Measurements from ENCODE around the gene KAZN. TPM values are rescaled to one million over a fixed set of nuclear protein-coding genes. Genes with fewer than 3 reads are reported as not detected.

Gene KAZN
- polyA plus RNA-seq, 1 donor (not counting 4 experiments of a cell fraction or from before 2014, with no cell fraction given) = 5.9 TPM

- H3K4me2 ChIP-seq (ENCODE audit: control insufficient read depth, extremely low read depth, insufficient read depth, low read depth, low read length) = no peak overlapping the region
- FAIRE-seq (no peak), DNase-seq (ENCODE audit: low read depth, low spot score) (no peak)
- no peak overlapping the region for H3K4me3 ChIP-seq (ENCODE audit: control insufficient read depth in 2 of 3, extremely low read depth in 1 of 3, insufficient read depth in 2 of 3, low read depth in 1 of 3, low read length in 3 of 3)
- peaks cover 28% of the 10 kb centered on the region for H3K4me1 ChIP-seq (ENCODE audit: control insufficient read depth, extremely low read depth, insufficient read depth, low read length)
- no peak overlapping the region for H2AFZ ChIP-seq (ENCODE audit: control insufficient read depth, low read length)
- H3K36me3 ChIP-seq (ENCODE audit: control insufficient read depth in 2 of 2, extremely low read depth in 1 of 2, insufficient read depth in 2 of 2, low read length in 2 of 2) = no peaks in the 10 kb centered on the region
- H3K79me2 ChIP-seq (ENCODE audit: control insufficient read depth, insufficient read depth, low read length) = peaks cover 4% of the 10 kb centered on the region
- H3K9me3 ChIP-seq (ENCODE audit: control insufficient read depth, low read depth, low read length) = no peaks in the 10 kb centered on the region
- H3K27ac ChIP-seq (ENCODE audit: control insufficient read depth, insufficient read depth, low read length) = no peak overlapping the region
- dilution Hi-C loops (cut with MboI; ENCODE audit: extremely low pct_ligation_motif_present, low sequenced_read_pairs) = no loop called here
- H4K20me1 ChIP-seq (ENCODE audit: control insufficient read depth, extremely low read depth, insufficient read depth, low read length) = peaks cover 3% of the 10 kb centered on the region
- TF ChIP-seq, protein P1, sequence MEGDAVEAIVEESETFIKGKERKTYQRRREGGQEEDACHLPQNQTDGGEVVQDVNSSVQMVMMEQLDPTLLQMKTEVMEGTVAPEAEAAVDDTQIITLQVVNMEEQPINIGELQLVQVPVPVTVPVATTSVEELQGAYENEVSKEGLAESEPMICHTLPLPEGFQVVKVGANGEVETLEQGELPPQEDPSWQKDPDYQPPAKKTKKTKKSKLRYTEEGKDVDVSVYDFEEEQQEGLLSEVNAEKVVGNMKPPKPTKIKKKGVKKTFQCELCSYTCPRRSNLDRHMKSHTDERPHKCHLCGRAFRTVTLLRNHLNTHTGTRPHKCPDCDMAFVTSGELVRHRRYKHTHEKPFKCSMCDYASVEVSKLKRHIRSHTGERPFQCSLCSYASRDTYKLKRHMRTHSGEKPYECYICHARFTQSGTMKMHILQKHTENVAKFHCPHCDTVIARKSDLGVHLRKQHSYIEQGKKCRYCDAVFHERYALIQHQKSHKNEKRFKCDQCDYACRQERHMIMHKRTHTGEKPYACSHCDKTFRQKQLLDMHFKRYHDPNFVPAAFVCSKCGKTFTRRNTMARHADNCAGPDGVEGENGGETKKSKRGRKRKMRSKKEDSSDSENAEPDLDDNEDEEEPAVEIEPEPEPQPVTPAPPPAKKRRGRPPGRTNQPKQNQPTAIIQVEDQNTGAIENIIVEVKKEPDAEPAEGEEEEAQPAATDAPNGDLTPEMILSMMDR (optimal IDR thresholded peaks at IDR 0.05 in 1 of 3, IDR thresholded peaks at IDR 0.05 in 1 of 3, conservative IDR thresholded peaks at IDR 0.05 in 1 of 3; ENCODE audit: extremely low read depth in 1 of 3, insufficient read depth in 2 of 3, low read length in 3 of 3) = no peak
- no peak for TF ChIP-seq EZH2 (IDR thresholded peaks at IDR 0.05; ENCODE audit: low read length)
- H3K9ac ChIP-seq (ENCODE audit: control insufficient read depth, extremely low read depth, insufficient read depth, low read length) = no peak overlapping the region
- no peaks in the 10 kb centered on the region for H3K27me3 ChIP-seq (ENCODE audit: control insufficient read depth, extremely low read depth, insufficient read depth, low read length)
- peaks cover 5% of the 10 kb centered on the region for H3K9me1 ChIP-seq (ENCODE audit: control insufficient read depth, extremely low read depth, insufficient read depth, low read length)
Observed at GRCh38 chr1:15017120-15017519, 418.6 kb downstream of the KAZN start.

- no peak overlapping the region for H3K9ac ChIP-seq (ENCODE audit: control insufficient read depth, extremely low read depth, insufficient read depth, low read length)
- H3K4me3 ChIP-seq (ENCODE audit: control insufficient read depth in 2 of 3, extremely low read depth in 1 of 3, insufficient read depth in 2 of 3, low read depth in 1 of 3, low read length in 3 of 3) = no peak overlapping the region
- peaks cover 4% of the 10 kb centered on the region for H3K79me2 ChIP-seq (ENCODE audit: control insufficient read depth, insufficient read depth, low read length)
- H4K20me1 ChIP-seq (ENCODE audit: control insufficient read depth, extremely low read depth, insufficient read depth, low read length) = peaks cover 3% of the 10 kb centered on the region
- FAIRE-seq = no peak
- no peak overlapping the region for H2AFZ ChIP-seq (ENCODE audit: control insufficient read depth, low read length)
- no peaks in the 10 kb centered on the region for H3K36me3 ChIP-seq (ENCODE audit: control insufficient read depth in 2 of 2, extremely low read depth in 1 of 2, insufficient read depth in 2 of 2, low read length in 2 of 2)
- dilution Hi-C loops (cut with MboI; ENCODE audit: extremely low pct_ligation_motif_present, low sequenced_read_pairs) = no loop called here
- H3K27ac ChIP-seq (ENCODE audit: control insufficient read depth, insufficient read depth, low read length) = no peak overlapping the region
- H3K9me3 ChIP-seq (ENCODE audit: control insufficient read depth, low read depth, low read length) = no peaks in the 10 kb centered on the region
- no peak overlapping the region for H3K4me2 ChIP-seq (ENCODE audit: control insufficient read depth, extremely low read depth, insufficient read depth, low read depth, low read length)
- H3K4me1 ChIP-seq (ENCODE audit: control insufficient read depth, extremely low read depth, insufficient read depth, low read length) = peaks cover 29% of the 10 kb centered on the region
- TF ChIP-seq, protein P1 (optimal IDR thresholded peaks at IDR 0.05 in 1 of 3, IDR thresholded peaks at IDR 0.05 in 1 of 3, conservative IDR thresholded peaks at IDR 0.05 in 1 of 3; ENCODE audit: extremely low read depth in 1 of 3, insufficient read depth in 2 of 3, low read length in 3 of 3) = no peak
- no peak for TF ChIP-seq EZH2 (IDR thresholded peaks at IDR 0.05; ENCODE audit: low read length)
- no peak for DNase-seq (ENCODE audit: low read depth, low spot score)
- no peaks in the 10 kb centered on the region for H3K27me3 ChIP-seq (ENCODE audit: control insufficient read depth, extremely low read depth, insufficient read depth, low read length)
- H3K9me1 ChIP-seq (ENCODE audit: control insufficient read depth, extremely low read depth, insufficient read depth, low read length) = peaks cover 5% of the 10 kb centered on the region
Observed at GRCh38 chr1:15018767-15019166, 420.3 kb downstream of the KAZN start.
